HG03139 (cell line): Measurements from ENCODE around the gene TACR1.

ENCODE experiments used
- ATAC-seq: cut with Tn5 transposase; IDR thresholded peaks from one replicate; pipeline ENCODE4 v1.9.1; 2021; ENCODE audit not compliant: unreplicated experiment

TACR1 gene

DNA sequence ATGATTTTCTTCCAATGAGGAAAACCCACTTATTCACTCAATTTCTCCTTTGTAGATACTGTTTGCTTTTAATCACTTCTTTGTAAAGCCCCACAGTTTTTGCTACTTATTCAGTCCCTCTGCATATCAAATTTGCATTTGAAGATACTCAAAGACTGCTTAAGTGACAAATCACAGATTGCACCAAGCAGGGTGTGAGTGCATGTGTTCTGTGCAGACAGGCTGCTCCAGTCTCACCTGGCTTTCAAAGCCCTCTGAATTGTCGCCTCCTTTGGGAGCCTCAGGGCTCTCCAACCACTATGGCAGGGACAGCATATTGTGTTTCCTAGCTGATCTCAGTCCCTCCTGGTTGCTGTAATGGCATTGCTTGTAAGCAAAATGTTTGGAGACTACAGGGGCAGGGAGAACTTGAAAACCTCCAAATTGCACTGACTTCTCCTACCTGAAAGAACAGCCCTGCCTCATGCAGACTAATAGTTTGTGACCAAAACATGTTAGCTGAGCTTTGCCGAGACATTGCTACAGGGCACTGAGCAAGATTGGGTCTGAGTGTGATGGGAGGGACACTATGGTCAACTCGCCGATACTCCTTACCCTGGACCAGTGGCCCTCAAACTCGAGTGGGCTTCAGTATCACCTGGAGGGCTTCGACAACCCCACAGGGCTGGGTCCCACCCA is 144.0 kb downstream of the TACR1 start:
- ATAC-seq, result peak; percentile 3

GRCh38 chr2:75054296-75054695 is 145.0 kb downstream of the TACR1 start:
- ATAC-seq, result no peak

DNA sequence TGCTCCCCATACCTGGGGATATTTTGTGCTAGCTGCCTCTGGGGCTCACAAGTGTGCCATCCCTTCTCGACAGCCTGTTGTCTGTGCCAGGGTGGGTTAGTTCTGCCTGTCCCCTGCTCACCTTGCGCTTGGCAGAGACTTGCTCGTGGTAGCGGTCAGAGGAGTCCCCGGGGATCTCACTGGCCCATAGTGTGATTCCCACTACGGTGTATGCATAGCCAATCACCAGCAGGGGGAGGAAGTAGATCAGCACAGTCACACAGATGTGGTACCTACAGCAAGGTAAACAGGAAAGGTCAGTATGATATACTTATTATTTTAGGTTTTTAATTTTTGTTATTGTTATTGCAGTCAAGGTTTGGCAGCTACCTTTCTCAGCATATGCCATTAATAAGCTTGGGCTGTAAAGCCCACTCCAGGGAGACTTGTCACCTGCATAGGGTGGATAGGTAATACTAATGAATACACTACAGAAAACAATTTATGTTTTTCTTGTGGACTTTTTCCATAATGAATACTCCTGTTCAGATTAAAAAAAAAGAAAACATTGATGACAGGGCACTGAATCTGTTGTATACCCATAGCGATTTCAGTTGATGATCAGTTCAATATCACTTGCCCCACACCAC is 145.7 kb downstream of the TACR1 start:
- ATAC-seq, result peak; percentile 53

DNA sequence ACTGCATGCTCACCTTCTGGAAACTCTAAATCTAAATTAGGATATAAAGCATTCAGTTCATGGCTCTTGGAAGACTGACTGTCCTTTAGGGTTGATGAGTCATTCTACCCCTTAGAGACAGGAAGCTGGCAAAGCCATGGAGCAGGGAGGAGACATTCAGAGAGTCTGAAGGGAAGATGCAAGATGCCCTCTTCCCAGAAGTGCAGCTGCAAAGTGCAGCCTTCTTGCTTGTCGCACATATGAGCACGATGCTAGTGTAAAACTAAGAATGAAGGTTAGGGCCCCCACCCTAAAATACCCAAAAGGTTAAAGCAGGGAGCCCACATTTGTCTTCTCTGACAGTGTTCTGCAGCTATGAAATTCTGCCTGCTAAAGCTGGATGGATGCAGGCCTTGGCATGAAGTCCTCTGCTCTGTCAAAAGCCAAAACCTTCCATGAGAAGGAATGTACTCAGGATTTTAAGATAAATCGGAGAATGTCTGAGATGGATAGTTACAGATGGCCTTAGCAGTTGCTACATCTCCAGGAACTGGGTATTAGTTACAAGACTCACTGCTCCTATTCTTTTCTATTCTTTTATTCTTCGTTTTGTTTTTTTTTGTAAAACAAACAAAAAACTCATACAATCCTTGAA is 151.2 kb downstream of the TACR1 start:
- ATAC-seq, result no peak

DNA sequence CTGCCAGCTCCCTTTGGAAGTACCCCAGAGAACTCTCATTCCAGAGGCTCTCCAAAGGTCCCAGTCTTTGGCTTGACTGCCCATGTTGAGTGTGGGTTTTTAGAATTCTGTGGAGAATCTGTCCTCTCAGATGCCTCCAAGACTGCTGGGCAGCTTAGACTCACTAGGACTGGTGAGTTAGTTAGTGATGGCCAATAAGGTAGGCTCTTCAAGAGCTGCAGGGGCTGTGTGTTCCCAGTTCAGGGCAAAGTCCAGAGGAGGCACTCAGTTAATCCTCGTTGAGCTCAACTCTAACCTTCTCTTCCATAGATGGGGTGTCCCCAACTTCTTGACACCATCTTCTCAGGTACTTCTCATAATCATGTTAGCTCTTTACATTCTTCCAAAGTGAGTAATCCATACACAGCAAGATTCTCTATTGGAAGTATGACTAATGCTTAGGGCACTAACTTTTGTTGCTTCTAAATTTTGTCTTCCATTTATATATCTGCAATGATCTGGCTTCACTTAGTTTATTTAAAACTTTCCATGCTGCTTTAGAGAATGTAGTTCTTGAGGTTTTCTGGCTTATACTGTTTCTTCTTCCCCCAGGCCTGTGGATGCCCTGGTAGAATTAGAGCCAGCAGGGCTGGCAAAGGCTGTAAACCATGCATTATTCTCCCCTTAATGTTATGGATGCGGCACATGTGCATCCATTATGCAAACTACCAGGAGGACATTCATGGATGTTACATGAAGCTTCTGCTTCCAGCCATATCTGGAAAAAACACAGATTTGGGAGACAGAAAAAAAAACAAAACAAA is 151.9 kb downstream of the TACR1 start:
- no peak for ATAC-seq

DNA sequence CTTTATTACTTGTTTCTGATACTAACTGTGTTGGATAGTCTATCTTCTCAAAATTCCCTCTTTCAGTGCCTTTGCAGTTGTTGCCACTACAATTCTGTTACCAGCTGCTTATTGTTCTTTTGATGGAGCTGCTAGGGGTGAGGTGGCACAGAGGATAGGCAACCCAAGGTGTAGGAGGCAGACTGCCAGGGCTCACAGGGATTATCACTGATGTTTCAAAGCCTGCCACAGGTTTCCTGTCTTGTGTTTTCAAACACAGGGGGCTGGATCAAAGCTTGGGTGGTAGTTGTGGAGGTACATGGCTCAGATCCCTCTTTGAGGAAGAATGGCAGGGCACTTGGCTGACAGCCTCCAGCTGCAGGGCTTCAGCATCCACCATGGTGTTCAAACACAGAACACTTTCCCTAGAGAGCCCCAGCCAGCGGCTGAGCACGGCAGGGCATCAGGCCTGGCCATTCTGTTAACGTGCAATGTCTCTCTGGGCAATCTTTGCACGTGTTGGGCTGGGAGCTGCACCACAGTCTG is 153.7 kb downstream of the TACR1 start:
- ATAC-seq, result no peak

- ATAC-seq, result no peak
These were observed 155.0 kb downstream of the TACR1 start for GRCh38 chr2:75044291-75044690.

- no peak for ATAC-seq
These were observed 156.5 kb downstream of the TACR1 start for GRCh38 chr2:75042823-75043222.

GRCh38 chr2:75041731-75042600 is 157.4 kb downstream of the TACR1 start:
- ATAC-seq, result no peak

DNA sequence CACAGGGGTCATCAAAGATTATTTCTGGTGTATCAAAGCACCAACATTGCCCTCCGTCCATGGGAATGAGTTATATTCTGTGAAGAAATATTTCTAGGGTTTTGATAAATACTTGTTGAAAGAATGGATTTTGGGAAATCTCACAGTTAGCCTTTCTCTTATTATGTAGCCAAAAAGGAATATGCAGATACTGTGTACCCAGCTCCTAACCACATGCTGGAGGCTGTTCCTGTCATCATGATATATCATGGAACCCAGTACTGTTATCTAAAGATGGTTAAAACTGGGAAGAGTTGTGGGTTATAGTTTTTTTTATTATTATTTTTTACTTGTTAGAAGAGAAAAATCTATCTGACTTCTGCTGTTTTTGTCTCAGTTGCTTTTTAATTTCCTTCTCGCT is 158.1 kb downstream of the TACR1 start:
- ATAC-seq, result no peak

DNA sequence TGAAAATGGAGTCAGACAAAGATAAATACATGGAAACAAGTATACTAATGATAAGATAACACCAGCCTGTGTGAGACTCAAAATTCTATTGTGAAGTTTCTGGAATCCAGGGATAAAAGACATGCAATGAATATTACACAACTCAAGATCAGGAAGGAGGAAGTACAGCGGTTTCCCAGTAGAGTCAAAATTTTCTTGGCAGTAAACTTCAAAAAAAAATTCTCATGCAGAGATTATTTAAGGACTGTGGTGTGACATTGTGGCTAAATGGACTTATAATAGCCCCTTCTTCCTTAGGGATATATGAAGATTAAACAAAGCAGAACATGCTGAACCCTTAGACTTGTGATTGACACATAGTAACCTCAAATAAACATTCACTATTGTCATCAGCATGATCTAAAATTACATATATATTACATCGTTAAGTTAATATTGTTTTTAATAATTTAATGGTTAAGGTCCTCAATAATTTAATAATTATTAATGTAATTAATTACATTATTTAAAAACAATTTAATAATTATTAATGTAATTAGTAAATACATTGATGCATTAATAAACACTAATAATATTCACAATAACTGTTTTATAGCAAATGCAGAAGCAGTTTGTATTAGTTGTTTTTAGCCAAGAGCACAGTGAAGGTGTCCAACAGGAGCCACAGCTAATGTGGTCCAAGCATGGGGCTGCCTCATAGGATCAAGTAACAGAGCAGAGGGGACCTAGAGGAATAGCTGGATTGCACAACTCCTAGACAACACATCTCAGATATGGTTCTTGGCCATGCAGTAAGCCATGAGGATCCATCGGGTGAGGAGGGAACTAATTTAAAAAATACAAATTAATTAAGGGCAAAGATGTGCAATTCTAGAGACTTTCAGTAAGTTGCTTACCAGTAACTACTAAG is 163.6 kb downstream of the TACR1 start:
- no peak for ATAC-seq

DNA sequence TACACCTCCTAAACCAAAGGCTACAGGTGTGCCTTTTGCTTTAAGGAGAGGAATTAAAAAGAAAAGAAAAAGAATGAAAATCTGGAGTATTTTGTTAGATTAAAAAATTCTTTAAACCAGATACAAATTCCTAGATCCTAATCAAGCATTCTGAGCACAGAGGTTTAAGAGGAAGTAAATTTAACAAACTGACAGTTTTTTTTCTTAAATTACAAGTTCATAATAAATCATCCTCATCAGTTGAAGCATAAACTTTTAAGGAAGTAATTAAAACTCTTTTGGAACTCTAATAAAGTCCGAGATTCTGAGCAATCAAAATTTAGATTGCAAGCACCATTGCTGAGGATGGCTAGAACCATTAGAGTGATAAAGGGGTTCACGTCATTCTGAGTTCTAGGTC is 165.8 kb downstream of the TACR1 start:
- no peak for ATAC-seq

DNA sequence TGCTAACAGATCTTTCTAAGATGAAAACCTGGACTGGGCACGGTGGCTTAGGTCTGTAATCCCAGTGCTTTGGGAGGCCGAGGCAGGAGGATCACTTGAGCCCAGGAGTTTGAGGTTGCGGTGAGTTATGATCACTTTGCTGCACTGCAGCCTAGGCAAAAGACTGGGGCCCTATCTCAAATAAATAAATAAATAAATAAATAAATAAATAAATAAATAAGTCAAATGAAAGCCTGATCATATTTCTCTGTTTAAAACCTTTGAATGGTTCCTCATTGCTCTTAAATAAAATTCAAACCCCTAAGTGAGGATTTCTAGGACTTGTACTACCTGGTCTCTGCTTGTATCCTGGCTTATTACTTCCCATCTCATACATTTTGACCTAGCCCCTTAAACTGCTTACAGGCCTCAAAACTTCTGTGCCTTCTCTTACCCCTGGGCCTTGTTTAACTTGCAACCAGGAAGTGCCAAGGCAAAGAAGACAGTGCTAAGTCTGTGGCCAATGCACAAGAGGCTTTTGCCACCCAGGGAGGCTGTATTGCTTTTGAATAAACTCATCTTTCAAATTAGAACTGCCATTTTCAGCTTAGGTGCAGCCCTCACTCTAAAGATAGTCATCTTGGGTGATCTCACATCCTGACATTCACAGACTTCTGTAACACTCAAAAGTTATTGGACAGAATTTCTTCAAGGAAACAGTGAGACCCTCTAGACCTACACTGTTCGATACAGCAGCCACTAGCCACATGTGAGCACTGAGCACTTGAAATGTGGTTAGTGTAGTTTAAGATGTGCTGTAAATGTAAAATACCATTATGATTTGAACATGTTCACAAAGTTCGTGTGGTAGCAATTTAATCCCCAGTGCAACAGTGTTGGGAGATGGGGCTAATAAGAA is 167.2 kb downstream of the TACR1 start:
- ATAC-seq, result no peak

DNA sequence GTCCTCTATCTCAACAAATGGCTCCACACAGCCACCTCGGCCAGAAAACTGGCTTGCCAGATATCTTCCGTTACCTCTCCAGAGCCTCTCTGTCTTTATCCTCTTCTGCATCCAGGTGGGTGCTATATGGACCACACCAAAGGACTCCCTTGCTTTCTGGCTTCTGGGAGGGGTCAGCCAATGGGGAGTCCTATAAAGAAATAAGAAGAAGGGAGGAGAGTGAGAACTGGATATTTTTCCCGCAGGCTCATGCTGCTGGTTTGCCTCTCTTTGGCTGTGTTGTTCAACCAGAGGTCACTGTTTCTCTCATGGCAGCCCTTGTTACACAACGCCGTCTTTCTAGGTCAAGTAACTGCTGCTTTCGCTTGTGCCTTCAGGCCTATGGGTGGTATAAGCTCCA is 168.1 kb downstream of the TACR1 start:
- ATAC-seq, result no peak

GRCh38 chr2:75030218-75031009 is 168.9 kb downstream of the TACR1 start:
- no peak for ATAC-seq

DNA sequence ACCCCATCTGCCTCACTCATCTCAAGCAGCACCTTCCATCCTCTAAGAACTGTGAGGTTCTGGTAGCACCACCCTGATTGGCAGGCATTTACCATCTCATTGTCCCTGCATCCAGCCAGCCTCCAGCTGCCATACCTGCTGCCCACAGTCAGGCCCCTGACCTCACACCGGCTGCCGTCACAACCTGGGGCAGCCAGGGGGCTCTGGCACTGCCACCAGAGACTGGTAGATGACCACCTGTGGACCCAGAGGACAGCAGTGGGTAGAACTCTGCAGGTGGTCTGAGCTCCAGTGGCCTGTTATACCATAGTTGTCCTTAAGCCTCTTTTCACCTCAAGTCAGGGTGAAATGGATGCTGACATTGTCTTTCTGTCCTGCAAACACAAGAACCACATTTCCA is 171.4 kb downstream of the TACR1 start:
- no peak for ATAC-seq

GRCh38 chr2:75025633-75026380 is 173.5 kb downstream of the TACR1 start:
- ATAC-seq, result no peak
